RWPE2 (cell line): ENCODE data around the gene PITPNC1.
"Not testable (repeated sequence)": the region's sequence is repeated elsewhere in the genome, so short reads cannot be mapped to it uniquely, and the experiment has no call there.

Experiments
- ATAC-seq: fragments of 200-7000 bp; cut with Tn5 transposase; 3 replicates; pipeline ENCODE4 v1.9.1; 2021; ENCODE audit warnings: low read depth
- DNase-seq: peaks from one replicate; pipeline ENCODE4 v3.0.0-alpha.2; 2020; ENCODE audit warnings: low spot score
- H3K27ac ChIP-seq: fragments of 450-650 bp; 2 replicates; pipeline ENCODE4 v1.5.1; 2017; ENCODE audit warnings: mild to moderate bottlenecking; ENCODE audit not compliant: poor library complexity, severe bottlenecking
- H3K27me3 ChIP-seq: fragments of 250-450 bp; sonication (Bioruptor Pico); 2 replicates; pipeline ENCODE4 v1.5.1; 2021; ENCODE audit warnings: mild to moderate bottlenecking, moderate library complexity; ENCODE audit not compliant: insufficient read depth, poor library complexity, severe bottlenecking
- H3K36me3 ChIP-seq: fragments of 250-450 bp; sonication (Bioruptor Pico); 2 replicates; pipeline ENCODE4 v1.5.1; 2020; ENCODE audit warnings: low read depth, mild to moderate bottlenecking, moderate library complexity
- H3K4me1 ChIP-seq: fragments of 250-450 bp; sonication (Bioruptor Pico); 2 replicates; pipeline ENCODE4 v1.5.1; 2021; ENCODE audit warnings: mild to moderate bottlenecking, moderate library complexity; ENCODE audit not compliant: insufficient read depth, poor library complexity, severe bottlenecking
- H3K4me3 ChIP-seq: fragments of 250-450 bp; sonication (Bioruptor Pico); 2 replicates; pipeline ENCODE4 v1.5.1; 2021; ENCODE audit warnings: mild to moderate bottlenecking, moderate library complexity; ENCODE audit not compliant: severe bottlenecking
- H3K9me3 ChIP-seq: fragments of 250-450 bp; sonication (Bioruptor Pico); 2 replicates; pipeline ENCODE4 v1.5.1; 2021; ENCODE audit warnings: mild to moderate bottlenecking, moderate library complexity; ENCODE audit not compliant: severe bottlenecking
- CTCF ChIP-seq: fragments of 450-650 bp; IDR thresholded peaks from one replicate; pipeline ENCODE4 v1.5.1; 2017; ENCODE audit warnings: mild to moderate bottlenecking, moderate library complexity; ENCODE audit not compliant: poor library complexity, severe bottlenecking

PITPNC1 gene

DNA sequence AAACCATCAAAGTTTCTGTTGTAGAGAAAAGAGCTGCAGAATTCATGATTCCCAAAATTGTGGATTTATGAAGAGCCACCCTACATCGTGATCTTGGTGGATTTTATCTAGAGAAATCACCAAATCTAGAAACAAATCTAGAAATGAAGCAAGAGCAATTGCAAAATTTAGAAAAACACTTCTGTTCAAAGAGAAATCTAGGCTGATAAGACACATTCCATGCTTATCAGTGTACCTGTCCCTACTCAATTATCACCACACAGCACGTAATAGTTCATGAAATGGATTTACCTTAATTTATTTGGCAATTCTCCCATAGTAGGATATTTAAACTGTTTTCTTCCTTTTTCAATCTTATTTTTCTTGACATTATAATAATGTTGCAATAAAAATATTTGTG lies 246.7 kb downstream of the PITPNC1 start:
- DNase-seq = no peak
- ATAC-seq = no peak
- no peaks in the 10 kb centered on the region for H3K9me3 ChIP-seq

DNA sequence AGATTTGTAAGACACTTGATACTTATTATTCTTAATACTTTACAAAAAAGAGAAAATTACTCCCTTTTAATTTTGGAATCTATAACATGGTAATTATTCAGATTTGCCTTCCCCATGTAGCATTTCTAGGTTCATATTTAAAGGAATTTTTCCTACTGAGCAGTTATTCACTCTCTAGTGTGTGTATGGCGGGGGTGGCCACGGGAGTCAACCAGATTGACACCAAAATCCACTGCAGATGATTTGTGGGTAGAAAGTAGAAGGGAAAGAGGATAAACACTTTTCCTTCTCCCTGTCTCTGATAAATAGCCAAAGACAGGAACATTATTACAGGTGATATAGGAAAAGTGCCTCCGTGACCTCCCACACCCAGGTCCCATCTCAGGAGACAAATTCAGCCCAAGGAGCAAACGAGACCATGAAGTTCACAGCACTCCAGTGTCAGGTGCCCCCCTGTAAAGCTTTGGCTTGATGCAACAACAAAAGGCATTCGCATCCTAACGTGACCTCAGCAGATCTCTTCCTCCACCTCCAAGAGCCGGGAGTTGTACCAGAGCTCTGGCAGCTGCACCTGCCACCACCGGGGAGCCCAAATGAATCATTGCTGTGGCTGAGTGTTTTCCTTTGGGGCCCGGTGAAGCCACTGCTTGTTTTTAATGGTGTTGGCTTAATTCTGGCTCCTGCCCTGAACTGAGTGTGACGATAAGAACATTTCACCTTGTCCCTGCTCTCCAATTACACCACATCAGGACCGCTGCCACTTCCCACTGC lies 248.0 kb downstream of the PITPNC1 start:
- no peak overlapping the region for H3K27ac ChIP-seq
- no peaks in the 10 kb centered on the region for H3K27me3 ChIP-seq
- H3K4me3 ChIP-seq = no peak overlapping the region
- ATAC-seq (no peak), DNase-seq (no peak)
- H3K9me3 ChIP-seq = no peaks in the 10 kb centered on the region
- H3K36me3 ChIP-seq = no peaks in the 10 kb centered on the region; the same call in 1 of the 2 replicates
- no peaks in the 10 kb centered on the region for H3K4me1 ChIP-seq
- TF ChIP-seq CTCF = no peak

More for the DNA sequence above, 246.7 kb downstream of the PITPNC1 start:
- TF ChIP-seq CTCF = no peak
- Histone ChIP-seq H3K36me3 (no peaks in the 10 kb centered on the region; the same call in 1 of the 2 replicates), H3K4me1 (no peaks in the 10 kb centered on the region), H3K27me3 (no peaks in the 10 kb centered on the region), H3K4me3 (no peak overlapping the region), H3K27ac (no peak overlapping the region)

DNA sequence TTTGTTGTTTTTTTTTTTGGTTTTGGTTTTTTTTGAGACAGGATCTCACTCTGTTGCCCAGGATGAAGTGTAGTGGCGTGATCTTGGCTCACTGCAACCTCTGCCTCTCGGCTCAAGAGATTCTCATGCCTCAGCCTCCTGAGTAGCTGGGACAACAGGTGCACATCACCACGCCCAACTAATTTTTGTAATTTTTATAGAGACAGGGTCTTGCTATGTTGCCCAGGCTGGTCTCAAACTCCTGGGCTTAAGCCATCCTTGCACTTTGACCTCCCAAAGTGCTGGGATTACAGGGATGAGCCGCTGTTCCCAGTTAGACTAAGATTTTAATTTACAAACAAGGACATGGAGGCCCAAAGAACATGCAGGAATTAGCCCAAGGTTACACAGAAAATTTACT lies 248.9 kb downstream of the PITPNC1 start:
- Histone ChIP-seq H3K36me3 (no peaks in the 10 kb centered on the region; the same call in 1 of the 2 replicates), H3K4me3 (no peak overlapping the region), H3K4me1 (no peaks in the 10 kb centered on the region), H3K27ac (no peak overlapping the region), H3K27me3 (no peaks in the 10 kb centered on the region), H3K9me3 (no peaks in the 10 kb centered on the region)
- TF ChIP-seq CTCF = no peak
- no peak for ATAC-seq
- no peak for DNase-seq

DNA sequence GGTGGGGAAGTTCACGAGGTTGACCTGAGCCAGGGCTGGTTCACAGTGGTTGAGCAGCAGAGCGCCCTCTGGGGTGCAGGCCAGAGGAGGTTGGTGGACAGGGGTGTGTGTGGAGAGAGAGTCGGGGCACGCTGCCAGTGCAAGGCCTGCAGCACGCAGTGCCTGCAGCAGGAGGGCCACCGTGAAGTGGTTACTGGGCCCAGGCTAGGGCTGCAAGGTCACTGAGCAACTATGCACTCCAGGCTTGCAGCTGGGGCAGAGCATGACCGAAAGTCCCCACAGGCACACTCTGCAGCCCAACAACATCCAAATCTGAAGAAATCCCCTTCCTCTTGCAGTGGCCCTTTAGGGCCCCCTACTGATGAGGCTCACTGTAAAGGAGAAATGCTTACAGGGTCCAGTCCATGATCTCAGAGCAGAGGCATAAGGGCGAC lies 251.5 kb downstream of the PITPNC1 start:
- no peak for DNase-seq
- peaks cover 15% of the 10 kb centered on the region for H3K36me3 ChIP-seq
- no peak overlapping the region for H3K4me3 ChIP-seq
- H3K27me3 ChIP-seq = no peaks in the 10 kb centered on the region
- peak; percentile 23; the same call in 1 of the 3 replicates for ATAC-seq
- H3K9me3 ChIP-seq = no peaks in the 10 kb centered on the region
- TF ChIP-seq CTCF = no peak
- no peaks in the 10 kb centered on the region for H3K4me1 ChIP-seq
- no peak overlapping the region for H3K27ac ChIP-seq

- ATAC-seq = peak; percentile 67
- H3K27ac ChIP-seq = no peak overlapping the region
These were observed 252.9 kb downstream of the PITPNC1 start for GRCh38 chr17:67629971-67630320.

GRCh38 chr17:67630836-67631235 lies 253.8 kb downstream of the PITPNC1 start:
- H3K36me3 ChIP-seq = peaks cover 21% of the 10 kb centered on the region
- H3K4me3 ChIP-seq, H3K27ac ChIP-seq, DNase-seq, H3K9me3 ChIP-seq, H3K4me1 ChIP-seq, ATAC-seq, H3K27me3 ChIP-seq: not testable (repeated sequence)

More at GRCh38 chr17:67629971-67630320, 252.9 kb downstream of the PITPNC1 start:
- Histone ChIP-seq H3K36me3 (peaks cover 21% of the 10 kb centered on the region), H3K4me3 (no peak overlapping the region), H3K4me1 (no peaks in the 10 kb centered on the region), H3K27me3 (no peaks in the 10 kb centered on the region), H3K9me3 (no peaks in the 10 kb centered on the region)
- DNase-seq = no peak
- TF ChIP-seq CTCF = peak; percentile 60
